H1 (cell line): ENCODE data around the gene FBXW2. TPM values are rescaled to one million over a fixed set of nuclear protein-coding genes. Genes with fewer than 3 reads are reported as not detected.

Experiments used
- ZNF274 ChIP-seq: IDR thresholded peaks from 2 replicates; pipeline ENCODE4 v1.7.0; 2012; ENCODE audit warnings: low read length, borderline replicate concordance; ENCODE audit errors: extremely low read depth
- polyA plus RNA-seq, 7 experiments: library from polyadenylated mRNA; depleted of rRNA in 3 of 7; stranded (reverse) in 5 of 7; unstranded in 2 of 7; fragments of >200 nt in 5 of 7; fragments of 200-250 nt in 2 of 7; gene quantifications; 1 replicate in 5 of 7; 2 replicates in 1 of 7; 4 replicates in 1 of 7; pipeline versions ENCODE4 v1.2.1 to v1.2.3, GENCODE V29; 2011 to 2013; ENCODE audit warnings: missing spikeins in 2 of 7, mixed read lengths in 2 of 7
- total RNA-seq: library from RNA; stranded (reverse); fragmentation: NEBNext Ultra II Directional; extraction: Animal tissue kit (Norgen Biotek cat#: 25700); gene quantifications from 2 replicates; pipeline ENCODE4 v1.2.1, GENCODE V29; 2021
- TF ChIP-seq, protein P1 (sequence below): fragments of 300-600 bp; sonication (generic); IDR thresholded peaks from 2 replicates; pipeline ENCODE4 v1.7.1; 2012; ENCODE audit warnings: low read length, moderate library complexity, mild to moderate bottlenecking, inconsistent platforms; ENCODE audit not compliant: insufficient replicate concordance
- TF ChIP-seq, protein P2 (sequence below), 3 experiments: IDR thresholded peaks; 1 replicate in 2 of 3; 2 replicates in 1 of 3; pipeline versions ENCODE4 v1.5.1 to v1.6.1; 2011; ENCODE audit warnings: low read length in 3 of 3, mild to moderate bottlenecking in 3 of 3, inconsistent platforms in 2 of 3, low read depth in 1 of 3, moderate library complexity in 1 of 3; ENCODE audit not compliant: insufficient read depth in 1 of 3; ENCODE audit errors: control extremely low read depth in 1 of 3

FBXW2 gene
- total and polyA plus RNA-seq, 2 of the 8 experiments (the other 6 are each of a cell fraction or from before 2014, with no cell fraction given), result 19.2 to 65.3 TPM

- TF ChIP-seq, protein P1, sequence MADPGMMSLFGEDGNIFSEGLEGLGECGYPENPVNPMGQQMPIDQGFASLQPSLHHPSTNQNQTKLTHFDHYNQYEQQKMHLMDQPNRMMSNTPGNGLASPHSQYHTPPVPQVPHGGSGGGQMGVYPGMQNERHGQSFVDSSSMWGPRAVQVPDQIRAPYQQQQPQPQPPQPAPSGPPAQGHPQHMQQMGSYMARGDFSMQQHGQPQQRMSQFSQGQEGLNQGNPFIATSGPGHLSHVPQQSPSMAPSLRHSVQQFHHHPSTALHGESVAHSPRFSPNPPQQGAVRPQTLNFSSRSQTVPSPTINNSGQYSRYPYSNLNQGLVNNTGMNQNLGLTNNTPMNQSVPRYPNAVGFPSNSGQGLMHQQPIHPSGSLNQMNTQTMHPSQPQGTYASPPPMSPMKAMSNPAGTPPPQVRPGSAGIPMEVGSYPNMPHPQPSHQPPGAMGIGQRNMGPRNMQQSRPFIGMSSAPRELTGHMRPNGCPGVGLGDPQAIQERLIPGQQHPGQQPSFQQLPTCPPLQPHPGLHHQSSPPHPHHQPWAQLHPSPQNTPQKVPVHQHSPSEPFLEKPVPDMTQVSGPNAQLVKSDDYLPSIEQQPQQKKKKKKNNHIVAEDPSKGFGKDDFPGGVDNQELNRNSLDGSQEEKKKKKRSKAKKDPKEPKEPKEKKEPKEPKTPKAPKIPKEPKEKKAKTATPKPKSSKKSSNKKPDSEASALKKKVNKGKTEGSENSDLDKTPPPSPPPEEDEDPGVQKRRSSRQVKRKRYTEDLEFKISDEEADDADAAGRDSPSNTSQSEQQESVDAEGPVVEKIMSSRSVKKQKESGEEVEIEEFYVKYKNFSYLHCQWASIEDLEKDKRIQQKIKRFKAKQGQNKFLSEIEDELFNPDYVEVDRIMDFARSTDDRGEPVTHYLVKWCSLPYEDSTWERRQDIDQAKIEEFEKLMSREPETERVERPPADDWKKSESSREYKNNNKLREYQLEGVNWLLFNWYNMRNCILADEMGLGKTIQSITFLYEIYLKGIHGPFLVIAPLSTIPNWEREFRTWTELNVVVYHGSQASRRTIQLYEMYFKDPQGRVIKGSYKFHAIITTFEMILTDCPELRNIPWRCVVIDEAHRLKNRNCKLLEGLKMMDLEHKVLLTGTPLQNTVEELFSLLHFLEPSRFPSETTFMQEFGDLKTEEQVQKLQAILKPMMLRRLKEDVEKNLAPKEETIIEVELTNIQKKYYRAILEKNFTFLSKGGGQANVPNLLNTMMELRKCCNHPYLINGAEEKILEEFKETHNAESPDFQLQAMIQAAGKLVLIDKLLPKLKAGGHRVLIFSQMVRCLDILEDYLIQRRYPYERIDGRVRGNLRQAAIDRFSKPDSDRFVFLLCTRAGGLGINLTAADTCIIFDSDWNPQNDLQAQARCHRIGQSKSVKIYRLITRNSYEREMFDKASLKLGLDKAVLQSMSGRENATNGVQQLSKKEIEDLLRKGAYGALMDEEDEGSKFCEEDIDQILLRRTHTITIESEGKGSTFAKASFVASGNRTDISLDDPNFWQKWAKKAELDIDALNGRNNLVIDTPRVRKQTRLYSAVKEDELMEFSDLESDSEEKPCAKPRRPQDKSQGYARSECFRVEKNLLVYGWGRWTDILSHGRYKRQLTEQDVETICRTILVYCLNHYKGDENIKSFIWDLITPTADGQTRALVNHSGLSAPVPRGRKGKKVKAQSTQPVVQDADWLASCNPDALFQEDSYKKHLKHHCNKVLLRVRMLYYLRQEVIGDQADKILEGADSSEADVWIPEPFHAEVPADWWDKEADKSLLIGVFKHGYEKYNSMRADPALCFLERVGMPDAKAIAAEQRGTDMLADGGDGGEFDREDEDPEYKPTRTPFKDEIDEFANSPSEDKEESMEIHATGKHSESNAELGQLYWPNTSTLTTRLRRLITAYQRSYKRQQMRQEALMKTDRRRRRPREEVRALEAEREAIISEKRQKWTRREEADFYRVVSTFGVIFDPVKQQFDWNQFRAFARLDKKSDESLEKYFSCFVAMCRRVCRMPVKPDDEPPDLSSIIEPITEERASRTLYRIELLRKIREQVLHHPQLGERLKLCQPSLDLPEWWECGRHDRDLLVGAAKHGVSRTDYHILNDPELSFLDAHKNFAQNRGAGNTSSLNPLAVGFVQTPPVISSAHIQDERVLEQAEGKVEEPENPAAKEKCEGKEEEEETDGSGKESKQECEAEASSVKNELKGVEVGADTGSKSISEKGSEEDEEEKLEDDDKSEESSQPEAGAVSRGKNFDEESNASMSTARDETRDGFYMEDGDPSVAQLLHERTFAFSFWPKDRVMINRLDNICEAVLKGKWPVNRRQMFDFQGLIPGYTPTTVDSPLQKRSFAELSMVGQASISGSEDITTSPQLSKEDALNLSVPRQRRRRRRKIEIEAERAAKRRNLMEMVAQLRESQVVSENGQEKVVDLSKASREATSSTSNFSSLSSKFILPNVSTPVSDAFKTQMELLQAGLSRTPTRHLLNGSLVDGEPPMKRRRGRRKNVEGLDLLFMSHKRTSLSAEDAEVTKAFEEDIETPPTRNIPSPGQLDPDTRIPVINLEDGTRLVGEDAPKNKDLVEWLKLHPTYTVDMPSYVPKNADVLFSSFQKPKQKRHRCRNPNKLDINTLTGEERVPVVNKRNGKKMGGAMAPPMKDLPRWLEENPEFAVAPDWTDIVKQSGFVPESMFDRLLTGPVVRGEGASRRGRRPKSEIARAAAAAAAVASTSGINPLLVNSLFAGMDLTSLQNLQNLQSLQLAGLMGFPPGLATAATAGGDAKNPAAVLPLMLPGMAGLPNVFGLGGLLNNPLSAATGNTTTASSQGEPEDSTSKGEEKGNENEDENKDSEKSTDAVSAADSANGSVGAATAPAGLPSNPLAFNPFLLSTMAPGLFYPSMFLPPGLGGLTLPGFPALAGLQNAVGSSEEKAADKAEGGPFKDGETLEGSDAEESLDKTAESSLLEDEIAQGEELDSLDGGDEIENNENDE, result no peak
- no peak for TF ChIP-seq ZNF274
- TF ChIP-seq, protein P2, sequence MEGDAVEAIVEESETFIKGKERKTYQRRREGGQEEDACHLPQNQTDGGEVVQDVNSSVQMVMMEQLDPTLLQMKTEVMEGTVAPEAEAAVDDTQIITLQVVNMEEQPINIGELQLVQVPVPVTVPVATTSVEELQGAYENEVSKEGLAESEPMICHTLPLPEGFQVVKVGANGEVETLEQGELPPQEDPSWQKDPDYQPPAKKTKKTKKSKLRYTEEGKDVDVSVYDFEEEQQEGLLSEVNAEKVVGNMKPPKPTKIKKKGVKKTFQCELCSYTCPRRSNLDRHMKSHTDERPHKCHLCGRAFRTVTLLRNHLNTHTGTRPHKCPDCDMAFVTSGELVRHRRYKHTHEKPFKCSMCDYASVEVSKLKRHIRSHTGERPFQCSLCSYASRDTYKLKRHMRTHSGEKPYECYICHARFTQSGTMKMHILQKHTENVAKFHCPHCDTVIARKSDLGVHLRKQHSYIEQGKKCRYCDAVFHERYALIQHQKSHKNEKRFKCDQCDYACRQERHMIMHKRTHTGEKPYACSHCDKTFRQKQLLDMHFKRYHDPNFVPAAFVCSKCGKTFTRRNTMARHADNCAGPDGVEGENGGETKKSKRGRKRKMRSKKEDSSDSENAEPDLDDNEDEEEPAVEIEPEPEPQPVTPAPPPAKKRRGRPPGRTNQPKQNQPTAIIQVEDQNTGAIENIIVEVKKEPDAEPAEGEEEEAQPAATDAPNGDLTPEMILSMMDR (IDR thresholded peaks at IDR 0.05; ENCODE audit: control extremely low read depth in 1 of 3, insufficient read depth in 1 of 3, low read depth in 1 of 3, low read length in 3 of 3), result no peak
- TF ChIP-seq, all 59 proteins: peak for 0
These were observed 17.4 kb downstream of the FBXW2 start (continued) for GRCh38 chr9:120775859-120776258.
